HG02884 (cell line): Measurements from ENCODE around the gene CD40LG.

Experiments used
- ATAC-seq: cut with Tn5 transposase; IDR thresholded peaks from one replicate; pipeline ENCODE4 v1.9.1; 2021; ENCODE audit warnings: mild to moderate bottlenecking, moderate library complexity; ENCODE audit not compliant: unreplicated experiment

The CD40LG gene

DNA sequence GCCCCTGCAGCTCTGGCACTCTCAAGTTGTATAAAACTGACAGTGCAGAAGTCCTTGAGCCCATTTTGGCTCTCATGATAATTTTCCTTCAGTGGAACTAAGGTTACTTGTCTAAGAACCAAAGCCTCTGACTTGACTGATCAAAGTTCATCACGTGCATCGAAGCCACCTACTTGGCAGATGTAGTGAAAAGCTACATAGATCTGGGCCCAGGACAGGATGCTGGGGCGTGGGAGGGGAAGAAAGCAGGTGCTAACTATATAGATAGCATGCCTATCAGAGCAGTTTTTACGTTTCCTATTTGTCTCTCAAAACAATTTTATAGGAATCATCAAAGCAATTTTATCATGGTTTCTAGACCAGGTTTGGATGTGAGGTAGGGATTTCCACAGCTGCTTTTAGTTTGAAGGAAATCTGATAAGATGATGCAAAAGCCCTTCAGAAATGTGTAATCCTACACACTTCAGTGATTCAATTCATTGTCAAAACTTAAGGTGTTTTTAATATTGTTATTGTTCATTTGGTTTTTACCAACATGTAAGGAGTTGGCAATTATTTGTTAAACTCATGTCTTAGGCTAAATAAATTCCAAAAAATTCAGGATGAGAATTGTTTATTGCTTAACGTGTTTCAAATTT is 1.2 kb upstream of the CD40LG start:
- peak; percentile 52 for ATAC-seq

DNA sequence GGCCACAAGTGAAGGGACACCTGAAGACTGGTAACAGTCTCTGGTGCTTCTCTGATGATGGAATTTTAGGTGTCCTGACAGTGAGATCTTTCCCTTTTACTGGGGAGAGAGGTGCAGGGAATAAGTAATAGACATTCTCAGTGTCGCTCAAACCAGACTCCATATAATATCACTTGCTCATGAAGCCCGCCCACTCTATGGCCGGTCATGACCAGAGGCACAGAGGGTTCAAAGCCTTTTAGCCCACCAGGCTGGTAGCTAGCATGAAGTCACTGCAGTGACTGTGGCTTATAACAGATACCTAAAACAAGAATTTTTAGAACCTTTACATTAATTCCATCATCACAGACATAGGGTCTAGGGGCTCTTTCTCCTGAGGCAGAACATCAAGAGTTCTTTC is 2.9 kb downstream of the CD40LG start:
- ATAC-seq, result no peak

DNA sequence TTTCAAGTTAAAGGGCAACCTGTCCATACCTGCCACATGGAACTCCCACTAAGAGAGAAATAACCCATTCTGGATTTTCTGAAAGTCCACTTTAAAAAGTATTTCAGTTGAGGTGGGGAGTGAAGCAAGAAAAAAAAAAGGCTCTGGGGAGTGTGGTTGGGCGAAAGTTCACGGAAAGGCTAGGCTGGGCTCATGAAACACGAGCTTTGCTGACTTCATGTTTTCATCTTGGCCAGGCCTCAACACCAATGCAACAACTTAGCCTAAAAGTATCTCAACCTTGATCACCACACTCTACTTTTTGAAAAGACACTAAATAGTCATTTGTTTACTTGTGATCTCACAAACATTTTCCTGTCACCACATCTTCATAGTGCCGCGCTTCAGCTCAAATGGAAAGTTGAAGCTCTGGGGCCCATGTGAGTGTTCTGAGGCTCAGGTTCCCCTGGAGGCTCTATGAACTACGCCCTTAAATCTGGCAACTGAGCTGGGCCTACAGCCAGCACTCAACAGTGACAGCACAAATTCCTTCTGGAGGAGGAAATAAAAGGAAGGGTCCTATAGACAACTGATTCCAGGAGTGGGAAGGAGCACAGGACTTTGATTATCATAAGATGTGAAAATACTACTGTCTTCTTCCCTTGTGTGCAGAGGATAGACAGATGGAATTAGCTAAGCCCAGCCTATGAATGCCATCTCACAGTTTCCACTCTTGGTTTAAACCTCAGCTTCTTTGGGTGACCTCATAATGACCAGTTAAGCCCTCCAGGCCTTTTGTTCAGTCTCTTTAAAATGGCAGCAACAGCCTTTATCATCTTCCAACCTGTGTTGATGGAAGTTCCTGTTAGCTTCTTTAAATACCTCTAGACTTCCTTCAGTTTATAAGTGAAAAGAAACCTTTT is 5.1 kb downstream of the CD40LG start:
- no peak for ATAC-seq

- ATAC-seq, result no peak
Measured at GRCh38 chrX:136656361-136656964, 8.5 kb downstream of the CD40LG start.

DNA sequence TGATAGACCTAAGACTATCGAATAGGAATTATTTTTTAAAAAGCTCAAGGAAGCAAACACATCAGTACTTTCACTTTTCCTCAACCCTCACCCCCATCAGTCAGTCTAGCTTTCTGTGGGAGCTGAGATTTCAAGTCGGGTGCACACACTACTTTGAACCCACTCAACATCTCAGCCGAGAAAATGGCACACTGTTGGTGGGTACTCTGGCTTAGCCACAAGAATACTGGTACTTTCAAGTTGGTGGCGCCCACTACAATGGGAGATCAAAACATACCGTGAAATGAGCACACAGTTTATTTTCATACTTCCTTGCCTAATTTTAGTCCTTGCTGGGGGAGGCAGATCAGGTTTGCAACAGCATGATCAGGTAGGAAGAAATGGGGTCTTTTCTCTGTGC is 10.2 kb downstream of the CD40LG start:
- no peak for ATAC-seq

DNA sequence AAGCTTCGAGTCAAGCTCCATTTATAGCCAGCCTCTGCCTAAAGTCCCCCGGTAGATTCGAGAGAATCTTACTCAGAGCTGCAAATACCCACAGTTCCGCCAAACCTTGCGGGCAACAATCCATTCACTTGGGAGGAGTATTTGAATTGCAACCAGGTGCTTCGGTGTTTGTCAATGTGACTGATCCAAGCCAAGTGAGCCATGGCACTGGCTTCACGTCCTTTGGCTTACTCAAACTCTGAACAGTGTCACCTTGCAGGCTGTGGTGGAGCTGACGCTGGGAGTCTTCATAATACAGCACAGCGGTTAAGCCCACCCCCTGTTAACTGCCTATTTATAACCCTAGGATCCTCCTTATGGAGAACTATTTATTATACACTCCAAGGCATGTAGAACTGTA is 11.2 kb downstream of the CD40LG start:
- ATAC-seq, result no peak

DNA sequence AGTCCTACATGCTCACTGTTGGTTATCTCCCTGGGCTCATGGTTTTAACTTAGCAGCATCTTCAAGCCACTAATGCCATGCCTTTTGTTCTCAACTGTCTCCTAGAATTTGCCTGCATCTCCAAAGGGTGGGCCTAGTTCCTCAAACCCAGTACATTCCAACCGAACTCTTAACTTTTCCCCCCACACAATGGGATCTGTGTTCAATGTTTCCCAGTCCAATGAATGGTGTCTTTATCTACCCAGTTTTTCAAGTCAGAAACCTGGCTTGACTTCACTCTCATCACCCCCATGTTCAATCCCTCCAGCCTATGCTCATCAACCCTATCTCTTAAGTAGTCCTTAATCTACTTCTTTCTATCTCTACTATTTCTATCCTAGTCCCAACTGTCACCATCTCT is 12.9 kb downstream of the CD40LG start:
- ATAC-seq, result no peak

DNA sequence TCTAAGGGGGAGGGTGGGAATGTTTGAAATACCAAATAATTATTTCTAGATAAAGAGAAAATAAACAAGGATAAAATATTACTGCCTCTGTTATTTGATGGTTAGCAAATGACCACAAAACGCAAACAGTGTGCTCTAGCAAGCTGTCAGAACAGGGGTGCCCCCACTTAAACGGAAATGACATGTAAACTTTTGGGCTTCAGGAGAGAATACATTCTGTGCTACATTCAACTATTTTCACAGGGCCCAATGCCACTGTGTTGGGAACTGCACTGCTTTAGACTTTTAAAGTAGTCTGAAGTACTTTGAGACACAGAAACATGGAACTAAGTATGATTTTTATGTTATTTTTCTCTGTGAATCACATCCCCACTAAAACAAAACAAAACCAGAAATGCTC is 14.1 kb downstream of the CD40LG start:
- no peak for ATAC-seq

- ATAC-seq, result no peak
Measured at GRCh38 chrX:136662976-136663375, 15.0 kb downstream of the CD40LG start.

- ATAC-seq, result peak; percentile 73
Measured at GRCh38 chrX:136665258-136665900, 17.4 kb downstream of the CD40LG start.

DNA sequence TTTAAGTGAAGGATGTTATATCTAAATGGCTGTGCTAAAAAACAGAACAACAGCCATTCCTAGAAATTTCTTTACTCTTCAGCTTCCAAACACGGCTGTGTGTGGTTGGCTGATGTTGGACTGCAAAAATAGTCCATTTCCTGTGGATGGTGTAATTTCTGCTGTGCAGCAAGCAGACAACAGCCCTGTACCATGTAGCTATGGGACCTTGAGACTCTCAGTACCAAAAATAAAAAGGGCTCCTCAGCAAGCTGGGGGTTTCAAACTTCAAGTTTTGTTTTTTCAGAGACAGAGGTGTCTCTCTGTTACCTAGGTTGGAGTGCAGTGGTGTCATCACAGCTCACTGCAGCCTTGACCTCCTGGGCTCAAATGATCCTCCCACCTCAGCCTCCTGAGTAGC is 18.1 kb downstream of the CD40LG start:
- ATAC-seq, result no peak

- ATAC-seq, result no peak
Measured at GRCh38 chrX:136667446-136668168, 19.6 kb downstream of the CD40LG start.

DNA sequence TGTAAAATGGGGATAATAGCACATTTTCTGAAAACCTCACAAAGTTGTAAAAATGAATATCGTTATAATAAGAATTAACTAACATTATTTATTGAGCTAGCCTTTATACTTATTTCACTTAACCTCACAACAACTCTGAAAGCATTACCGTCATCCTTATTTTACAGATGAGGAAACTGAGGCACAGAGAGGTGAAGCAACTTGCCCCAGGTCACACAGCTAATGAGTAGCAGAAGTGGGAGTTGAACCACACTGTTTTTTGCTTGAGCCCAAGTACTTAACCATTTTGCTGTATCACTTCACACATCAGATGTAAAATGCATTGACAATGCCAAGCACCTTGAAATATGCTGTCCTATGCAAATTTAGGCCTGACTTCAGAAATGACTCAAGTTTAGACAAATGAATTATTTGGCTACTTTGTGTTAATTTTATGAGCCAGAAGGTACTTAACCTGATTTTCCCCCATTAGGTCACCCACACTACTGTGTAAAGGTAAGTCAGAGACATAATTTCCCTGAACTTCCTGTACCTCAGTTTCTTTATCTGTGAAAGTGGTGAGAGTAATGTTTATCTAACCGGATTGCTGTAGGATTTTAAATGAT is 23.1 kb downstream of the CD40LG start:
- peak; percentile 43 for ATAC-seq

GRCh38 chrX:136674270-136674985 is 26.5 kb downstream of the CD40LG start:
- ATAC-seq, result peak; percentile 38

DNA sequence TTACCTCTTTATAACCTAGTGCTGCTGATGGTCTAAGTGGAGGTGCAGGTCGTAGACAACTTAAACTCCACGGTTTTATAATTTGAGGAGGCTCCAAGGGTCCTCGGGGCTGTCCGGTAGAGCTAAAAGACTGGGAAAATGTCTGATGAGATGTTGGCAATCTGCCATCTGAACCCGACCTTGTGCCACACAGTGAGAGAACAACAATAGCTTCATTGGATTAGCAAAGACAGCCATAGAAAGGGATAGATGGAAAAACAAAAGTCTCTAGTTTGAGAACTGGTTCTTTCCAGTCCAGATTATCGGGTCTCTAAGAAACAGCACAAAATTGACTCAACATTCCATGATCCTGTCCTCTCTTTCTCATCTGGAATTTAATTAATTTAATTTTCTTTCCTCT is 31.6 kb downstream of the CD40LG start:
- ATAC-seq, result no peak

- ATAC-seq, result no peak
Measured at GRCh38 chrX:136684120-136684519, 36.2 kb downstream of the CD40LG start.

GRCh38 chrX:136687457-136687856 is 39.5 kb downstream of the CD40LG start:
- ATAC-seq, result no peak

DNA sequence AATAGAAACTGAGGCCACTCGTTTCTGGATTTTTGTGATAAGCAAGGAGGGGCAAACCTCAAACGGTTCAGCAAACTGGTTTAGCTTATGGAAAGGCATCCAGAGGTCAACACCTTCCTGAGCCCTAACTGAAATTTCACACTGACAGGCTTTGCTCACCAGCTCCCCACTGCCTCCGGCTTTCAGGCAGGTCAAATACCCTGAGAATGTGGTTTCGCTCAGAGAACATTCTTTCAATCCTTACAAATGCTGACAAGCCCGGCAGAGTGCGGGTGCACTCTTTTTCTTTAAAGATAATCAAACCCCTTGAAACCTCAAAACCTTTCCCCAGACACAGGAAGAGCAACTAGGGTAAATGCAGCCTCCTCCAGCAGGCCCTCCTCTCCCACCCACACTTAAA is 41.5 kb downstream of the CD40LG start:
- ATAC-seq, result no peak

DNA sequence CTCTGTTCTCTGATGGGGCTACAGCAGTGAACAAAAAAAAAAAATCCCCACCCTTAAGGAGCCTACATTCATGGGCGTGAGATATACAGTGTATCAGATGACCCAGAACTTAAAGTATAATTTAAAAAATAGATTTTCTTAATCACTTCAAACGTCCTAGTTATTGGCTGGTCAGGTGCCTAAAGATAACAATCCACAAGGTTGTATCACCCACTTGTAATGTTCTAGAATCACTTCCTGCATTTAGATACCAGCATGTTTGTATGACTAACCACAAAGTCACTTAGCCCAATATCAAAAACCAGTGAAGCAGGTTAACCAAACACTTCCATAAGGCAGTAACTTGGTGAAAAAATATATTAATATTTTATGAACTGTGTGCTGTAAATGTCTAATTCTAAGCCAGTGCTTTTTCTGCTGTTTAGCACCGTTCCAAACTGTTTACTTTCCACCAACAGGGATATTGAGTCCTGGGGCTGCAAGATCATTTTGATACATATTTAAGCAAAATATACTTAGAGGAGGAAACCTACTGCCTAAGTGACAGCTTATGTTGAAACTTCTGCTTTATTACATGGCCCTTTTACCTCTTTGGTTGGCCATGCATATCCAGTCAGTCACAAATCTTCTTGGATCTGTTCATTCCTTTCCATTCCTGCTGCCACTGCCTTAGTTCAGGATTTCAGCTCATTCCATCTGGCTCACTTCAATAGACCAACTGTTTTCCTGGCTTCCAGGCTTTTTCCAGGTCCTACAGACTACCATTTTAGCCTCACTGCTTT is 43.3 kb downstream of the CD40LG start:
- ATAC-seq, result no peak
